Hepatocyte (in vitro differentiated cells): ENCODE results near the gene GNA14. TPM values are rescaled to one million over a fixed set of nuclear protein-coding genes. Genes with fewer than 3 reads are reported as not detected.

Experiments
- DNase-seq: peaks from one replicate; pipeline ENCODE4 v3.0.0-alpha.2; 2016; ENCODE audit warnings: low spot score
- H2AFZ ChIP-seq: fragments of 200-600 bp; sonication (generic); 2 replicates; pipeline ENCODE4 v1.6.0; 2016; ENCODE audit warnings: antibody characterized with exemption, mild to moderate bottlenecking
- H3K27ac ChIP-seq: fragments of 200-600 bp; sonication (generic); 2 replicates; pipeline ENCODE4 v1.5.1; 2016; ENCODE audit warnings: mild to moderate bottlenecking
- H3K27me3 ChIP-seq: fragments of 200-600 bp; sonication (generic); 2 replicates; pipeline ENCODE4 v1.6.1; 2016
- H3K36me3 ChIP-seq: fragments of 200-600 bp; sonication (generic); replicated peaks from 2 replicates; pipeline ENCODE4 v1.5.1; 2016; ENCODE audit warnings: low read depth; ENCODE audit not compliant: insufficient read depth
- H3K4me1 ChIP-seq: fragments of 200-600 bp; sonication (generic); 2 replicates; pipeline ENCODE4 v1.5.1; 2016; ENCODE audit warnings: mild to moderate bottlenecking, moderate library complexity; ENCODE audit not compliant: insufficient read depth
- H3K4me2 ChIP-seq: fragments of 200-600 bp; sonication (generic); 2 replicates; pipeline ENCODE4 v1.6.0; 2016
- H3K4me3 ChIP-seq: fragments of 200-600 bp; sonication (generic); 2 replicates; pipeline ENCODE4 v1.5.1; 2016; ENCODE audit warnings: mild to moderate bottlenecking
- H3K79me2 ChIP-seq: fragments of 200-600 bp; sonication (generic); 2 replicates; pipeline ENCODE4 v1.6.0; 2017; ENCODE audit warnings: mild to moderate bottlenecking
- H3K9me2 ChIP-seq: fragments of 200-600 bp; sonication (generic); replicated peaks from 2 replicates; pipeline ENCODE4 v1.6.0; 2017; ENCODE audit warnings: mild to moderate bottlenecking; ENCODE audit not compliant: insufficient read depth
- H3K9me3 ChIP-seq: fragments of 200-600 bp; sonication (generic); 2 replicates; pipeline ENCODE4 v1.5.1; 2016; ENCODE audit warnings: low read depth, mild to moderate bottlenecking
- H4K20me1 ChIP-seq: fragments of 200-600 bp; sonication (generic); 2 replicates; pipeline ENCODE4 v1.6.0; 2016; ENCODE audit warnings: mild to moderate bottlenecking; ENCODE audit not compliant: insufficient read depth, poor library complexity, severe bottlenecking
- EZH2 ChIP-seq: fragments of 200-600 bp; sonication (generic); IDR thresholded peaks from 2 replicates; pipeline ENCODE4 v1.6.1; 2016; ENCODE audit warnings: antibody characterized with exemption, mild to moderate bottlenecking, borderline replicate concordance
- EZH2phosphoT487 ChIP-seq: fragments of 200-600 bp; sonication (generic); IDR thresholded peaks from one replicate; pipeline ENCODE4 v1.6.1; 2018; ENCODE audit warnings: antibody characterized with exemption, mild to moderate bottlenecking, low read depth, moderate library complexity; ENCODE audit not compliant: unreplicated experiment, severe bottlenecking
- WGBS: methylation state at CpG from one replicate; pipeline ENCODE4 v1.1.6; 2016; ENCODE audit warnings: low lambda C conversion rate; ENCODE audit errors: missing lambda C conversion rate; 5-methylcytosine and 5-hydroxymethylcytosine counted together
- polyA plus RNA-seq: library from polyadenylated mRNA; unstranded; fragments of >200 nt; fragmentation: Nextera tagmentation; extraction: Ambion mirVana; gene quantifications from 2 replicates; pipeline ENCODE4 v1.2.1, GENCODE V29; 2016
- total RNA-seq: library from RNA; depleted of rRNA; stranded (reverse); fragments of >200 nt; gene quantifications from 2 replicates; pipeline ENCODE4 v1.2.3, GENCODE V29; 2014
- TF ChIP-seq, protein P1 (sequence below): fragments of 200-600 bp; sonication (generic); IDR thresholded peaks from 2 replicates; pipeline ENCODE4 v1.5.1; 2016; ENCODE audit warnings: antibody characterized with exemption, mild to moderate bottlenecking; ENCODE audit not compliant: poor library complexity

Gene GNA14
- total and polyA plus RNA-seq, 2 experiments from 2014 or later, result 1.2 to 3.1 TPM

DNA sequence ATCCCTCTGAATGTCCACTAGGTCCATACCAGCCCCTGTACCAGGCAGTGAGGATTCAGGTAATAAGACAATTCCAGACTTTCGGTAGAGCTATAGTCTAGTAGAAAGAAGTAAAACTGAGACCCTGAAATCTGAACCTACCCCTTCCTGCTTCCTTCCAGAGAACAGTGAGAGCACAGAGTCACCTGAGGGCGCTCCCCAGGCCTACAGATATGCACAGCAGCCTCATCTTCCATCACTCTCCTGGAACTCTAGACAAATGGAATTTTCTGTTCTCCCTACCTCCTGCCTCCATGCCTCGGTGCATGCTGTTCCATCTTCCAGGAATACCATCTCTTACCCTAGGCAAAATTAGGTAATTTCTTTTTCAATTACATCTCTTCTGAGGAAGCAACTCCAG, 3.1 kb upstream of the GNA14 start:
- Histone ChIP-seq H3K27ac (no peak overlapping the region), H3K4me2 (no peak overlapping the region), H3K4me3 (no peak overlapping the region), H2AFZ (no peak overlapping the region), H3K27me3 (peaks cover 29% of the 10 kb centered on the region), H3K9me3 (no peaks in the 10 kb centered on the region), H3K79me2 (no peaks in the 10 kb centered on the region), H4K20me1 (no peaks in the 10 kb centered on the region), H3K4me1 (peaks cover 3% of the 10 kb centered on the region), H3K36me3 (no peaks in the 10 kb centered on the region), H3K9me2 (no peaks in the 10 kb centered on the region)
- 85% methylated on average over 3 of the region's 3 CpGs for WGBS
- TF ChIP-seq, protein P1, sequence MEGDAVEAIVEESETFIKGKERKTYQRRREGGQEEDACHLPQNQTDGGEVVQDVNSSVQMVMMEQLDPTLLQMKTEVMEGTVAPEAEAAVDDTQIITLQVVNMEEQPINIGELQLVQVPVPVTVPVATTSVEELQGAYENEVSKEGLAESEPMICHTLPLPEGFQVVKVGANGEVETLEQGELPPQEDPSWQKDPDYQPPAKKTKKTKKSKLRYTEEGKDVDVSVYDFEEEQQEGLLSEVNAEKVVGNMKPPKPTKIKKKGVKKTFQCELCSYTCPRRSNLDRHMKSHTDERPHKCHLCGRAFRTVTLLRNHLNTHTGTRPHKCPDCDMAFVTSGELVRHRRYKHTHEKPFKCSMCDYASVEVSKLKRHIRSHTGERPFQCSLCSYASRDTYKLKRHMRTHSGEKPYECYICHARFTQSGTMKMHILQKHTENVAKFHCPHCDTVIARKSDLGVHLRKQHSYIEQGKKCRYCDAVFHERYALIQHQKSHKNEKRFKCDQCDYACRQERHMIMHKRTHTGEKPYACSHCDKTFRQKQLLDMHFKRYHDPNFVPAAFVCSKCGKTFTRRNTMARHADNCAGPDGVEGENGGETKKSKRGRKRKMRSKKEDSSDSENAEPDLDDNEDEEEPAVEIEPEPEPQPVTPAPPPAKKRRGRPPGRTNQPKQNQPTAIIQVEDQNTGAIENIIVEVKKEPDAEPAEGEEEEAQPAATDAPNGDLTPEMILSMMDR, result no peak
- TF ChIP-seq EZH2 (no peak), EZH2phosphoT487 (no peak)
- no peak for DNase-seq

DNA sequence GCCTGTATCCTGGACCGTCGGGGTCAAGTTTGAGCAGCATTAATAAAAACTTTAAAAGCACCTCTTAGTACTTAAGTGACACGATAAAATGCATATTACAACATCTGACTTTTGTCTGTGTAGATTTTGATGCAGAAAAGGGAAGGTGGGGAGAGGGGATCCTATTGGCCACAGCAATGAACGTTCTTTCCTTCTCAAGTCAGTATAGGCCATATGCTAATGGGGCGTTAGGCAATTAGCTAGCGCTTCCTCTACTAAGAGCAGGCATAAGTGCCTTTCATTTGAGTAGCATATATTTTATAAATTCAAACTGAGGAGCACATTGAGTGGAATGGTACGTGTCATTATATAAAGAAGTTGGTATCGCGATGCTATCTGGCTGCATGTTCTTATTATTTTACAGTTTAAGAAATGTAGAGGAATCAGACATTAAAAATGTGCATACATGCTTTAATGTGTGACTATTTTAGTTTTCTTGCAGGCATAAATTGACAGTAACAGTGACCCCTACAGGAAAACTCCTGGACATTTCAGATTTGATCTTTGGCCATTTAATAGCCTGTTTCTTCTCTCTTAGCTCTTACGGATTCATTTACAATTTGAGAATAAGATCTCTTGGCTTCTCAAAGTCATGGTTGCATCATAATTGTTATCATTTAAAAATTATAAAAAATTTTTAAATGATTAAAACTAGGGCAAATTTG, 1.1 kb upstream of the GNA14 start:
- TF ChIP-seq EZH2 (no peak), EZH2phosphoT487 (no peak)
- TF ChIP-seq, protein P1, result peak; percentile 43
- H4K20me1 ChIP-seq, result no peaks in the 10 kb centered on the region
- H3K9me3 ChIP-seq, result no peaks in the 10 kb centered on the region
- H3K4me3 ChIP-seq, result peak overlapping the region; percentile 46
- peaks cover 37% of the 10 kb centered on the region for H3K27me3 ChIP-seq
- no peaks in the 10 kb centered on the region for H3K9me2 ChIP-seq
- WGBS, result 53% methylated on average over 10 of the region's 10 CpGs
- no peaks in the 10 kb centered on the region for H3K36me3 ChIP-seq
- no peak for DNase-seq
- H3K4me1 ChIP-seq, result peaks cover 3% of the 10 kb centered on the region
- peak overlapping the region; percentile 94 for H3K4me2 ChIP-seq
- peak overlapping the region; percentile 67 for H2AFZ ChIP-seq
- H3K79me2 ChIP-seq, result no peaks in the 10 kb centered on the region
- H3K27ac ChIP-seq, result peak overlapping the region; percentile 23

- H2AFZ ChIP-seq, result peak overlapping the region; percentile 67
- no peaks in the 10 kb centered on the region for H3K36me3 ChIP-seq
- peak; percentile 35 for DNase-seq
- no peak overlapping the region for H3K27ac ChIP-seq
- 31% methylated on average over 74 of the region's 83 CpGs for WGBS
- no peaks in the 10 kb centered on the region for H3K9me2 ChIP-seq
- peak overlapping the region; percentile 94 for H3K4me2 ChIP-seq
- H3K4me1 ChIP-seq, result peaks cover 3% of the 10 kb centered on the region
- H3K4me3 ChIP-seq, result peak overlapping the region; percentile 46
- no peaks in the 10 kb centered on the region for H3K79me2 ChIP-seq
- no peak for TF ChIP-seq EZH2phosphoT487
- TF ChIP-seq, protein P1, result no peak
- TF ChIP-seq EZH2, result peak; percentile 62
- no peaks in the 10 kb centered on the region for H4K20me1 ChIP-seq
- no peaks in the 10 kb centered on the region for H3K9me3 ChIP-seq
- peaks cover 37% of the 10 kb centered on the region for H3K27me3 ChIP-seq
Observed at GRCh38 chr9:77647267-77648233, 572 bp downstream of the GNA14 start.
